Hematopoietic multipotent progenitor cell (in vitro differentiated cells): ENCODE results near the gene P2RY11. TPM values are rescaled to one million over a fixed set of nuclear protein-coding genes. Genes with fewer than 3 reads are reported as not detected.
A peak's percentile ranks its signal among the peaks of the same experiment; 100 is the strongest.

Experiments used
- DNase-seq, 3 donors: peaks; one replicate each; pipeline ENCODE4 v3.0.0-alpha.2; 2011 to 2015; ENCODE audit warnings: low read depth in 2 of 3, low spot score in 2 of 3
- total RNA-seq: library from RNA; depleted of rRNA; stranded (reverse); fragments of >200 nt; gene quantifications from one replicate; pipeline ENCODE4 v1.2.3, GENCODE V29; 2012

The P2RY11 gene
- total RNA-seq, 1 donor: 25.0 TPM

GRCh38 chr19:10092648-10093294 lies 18.7 kb upstream of the P2RY11 start:
- DNase-seq: no peak

DNA sequence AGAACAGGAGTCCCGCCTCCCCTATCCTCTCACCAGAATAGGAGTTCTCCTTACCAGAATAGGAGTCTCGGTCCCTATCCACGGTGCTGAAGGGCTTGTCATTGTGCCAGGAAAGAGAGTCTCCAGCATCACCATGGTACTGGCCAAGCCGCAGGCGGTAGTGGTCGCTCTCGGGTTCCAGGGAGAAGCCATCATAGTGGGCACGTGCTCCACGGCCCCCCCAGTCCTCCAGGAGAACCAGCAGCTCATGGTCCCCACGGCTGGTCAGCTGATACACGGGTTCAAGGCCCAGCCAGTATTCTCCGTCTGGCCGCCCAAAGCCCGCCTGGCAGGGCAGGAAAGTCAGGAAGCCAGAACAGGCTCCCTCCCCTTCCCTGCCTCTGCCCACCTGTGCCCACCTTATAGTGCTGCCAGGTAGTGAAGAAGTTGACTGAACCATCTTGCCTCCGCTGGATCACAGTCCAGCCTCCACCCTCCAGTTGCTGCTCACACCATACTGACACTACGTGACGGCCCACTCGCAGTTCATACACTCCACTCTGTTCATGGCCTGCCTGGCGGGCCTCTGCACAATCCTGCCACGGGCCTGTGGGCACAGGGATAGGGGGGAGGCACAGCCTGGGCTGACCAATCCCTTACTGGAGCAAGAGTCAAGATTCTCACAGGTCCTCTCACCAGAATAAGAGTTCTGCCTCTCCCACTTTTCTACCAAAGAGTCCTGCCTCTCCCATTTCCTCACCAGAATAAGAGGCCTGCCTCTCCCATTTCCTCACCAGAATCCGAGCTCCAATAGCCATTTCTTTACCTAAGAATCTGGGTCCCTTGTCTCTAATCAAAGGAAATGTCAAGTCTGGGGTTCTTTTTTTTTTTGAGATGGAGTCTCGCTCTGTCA lies 18.0 kb upstream of the P2RY11 start:
- DNase-seq: no peak

DNA sequence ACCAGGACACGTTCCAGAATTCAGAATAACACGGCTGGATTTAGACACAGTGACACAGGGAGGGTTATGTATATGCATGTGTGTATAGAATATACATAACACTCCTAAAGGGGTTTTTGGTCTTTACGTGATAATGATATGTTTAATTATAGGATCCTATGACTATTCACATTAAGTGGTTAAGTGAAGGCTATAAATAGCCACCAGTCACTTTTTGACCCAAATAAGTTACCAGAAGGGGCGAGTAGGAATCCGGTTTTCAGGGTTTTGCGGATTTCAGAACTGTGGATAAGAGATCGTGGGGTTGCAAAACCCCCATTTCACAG lies 15.9 kb upstream of the P2RY11 start:
- DNase-seq: no peak

DNA sequence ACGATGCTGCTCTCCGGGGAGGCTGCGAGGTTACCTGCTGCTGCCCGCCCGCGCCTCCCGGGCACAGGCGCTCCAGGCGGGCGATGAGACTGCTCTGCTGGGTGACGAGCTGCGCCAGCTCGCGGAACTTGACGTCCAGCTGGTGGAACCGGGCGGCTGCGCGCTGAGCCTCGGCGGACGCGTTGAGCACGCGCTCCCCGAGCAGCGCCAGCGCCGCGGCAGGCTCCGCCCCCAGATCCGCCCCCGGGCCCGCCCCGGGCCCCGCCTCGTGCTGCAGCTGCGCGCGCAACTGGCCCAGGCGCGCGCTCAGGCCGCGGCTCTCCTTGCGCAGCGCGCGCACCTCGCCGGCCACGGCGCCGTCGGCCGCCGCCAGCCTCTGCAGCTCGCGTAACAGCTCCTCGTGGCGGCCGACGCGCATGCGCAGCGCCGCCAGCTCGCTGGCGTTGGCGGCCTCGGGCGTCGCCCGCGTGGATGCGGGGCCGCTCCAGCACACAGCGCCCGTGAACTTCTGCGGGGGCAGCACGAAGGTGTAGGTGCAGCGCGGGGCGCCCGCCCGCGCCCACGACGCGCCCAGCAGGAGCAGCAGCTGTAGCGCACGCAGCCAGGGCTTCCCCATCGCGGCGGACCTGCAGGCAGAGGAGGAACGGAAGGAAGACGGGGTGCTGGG lies 15.4 kb upstream of the P2RY11 start:
- DNase-seq: peak; percentile 87 to 91 (median 89)

DNA sequence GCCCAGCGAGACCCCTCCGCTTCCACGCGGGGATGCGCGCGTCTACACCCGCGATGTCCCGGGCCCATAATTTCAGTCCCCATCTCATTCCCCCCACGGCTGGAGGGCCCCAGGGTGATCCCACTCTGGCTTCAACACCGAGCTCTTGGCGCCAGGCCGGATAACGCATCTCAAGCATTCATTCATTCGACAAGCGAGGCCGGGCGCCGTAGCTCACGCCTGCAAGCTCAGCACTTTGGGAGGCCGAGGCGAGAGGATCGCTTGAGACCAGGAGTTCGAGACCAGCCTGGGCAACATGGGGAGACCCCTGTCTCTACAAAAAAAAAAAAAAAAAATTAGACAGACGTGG lies 14.9 kb upstream of the P2RY11 start:
- no peak for DNase-seq

DNA sequence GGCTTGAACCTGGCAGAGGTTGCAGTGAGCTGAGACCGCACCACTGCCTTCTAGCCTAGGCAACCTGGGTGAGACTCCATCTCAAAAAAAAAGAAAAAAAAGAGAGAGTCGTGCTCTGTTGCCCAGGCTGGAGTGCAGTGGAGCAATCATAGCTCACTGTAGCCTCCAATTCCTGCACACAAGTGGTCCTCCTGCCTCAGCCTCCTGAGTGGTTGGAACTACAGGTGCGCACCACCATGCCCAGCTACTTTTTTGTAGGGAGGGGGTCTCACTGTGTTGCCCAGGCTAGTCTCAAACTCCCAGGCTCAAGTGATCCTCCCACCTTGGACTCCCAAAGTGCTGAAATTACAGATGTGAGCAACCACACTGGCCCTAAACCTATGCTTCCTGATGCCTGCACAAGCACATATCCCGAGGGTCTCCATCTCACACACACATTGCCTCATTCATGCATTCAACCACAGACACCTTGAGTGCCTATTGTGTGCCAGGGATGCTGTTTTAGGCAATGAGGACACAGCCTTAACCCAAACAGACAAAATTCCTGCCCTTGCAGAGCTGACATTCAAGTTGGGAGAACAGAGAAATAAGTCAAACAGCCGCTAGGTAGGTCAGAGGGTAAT lies 11.2 kb upstream of the P2RY11 start:
- DNase-seq: no peak

GRCh38 chr19:10102787-10103236 lies 8.7 kb upstream of the P2RY11 start:
- peak in 1 of 3 donors; percentile 44 for DNase-seq

GRCh38 chr19:10104130-10104513 lies 7.4 kb upstream of the P2RY11 start:
- no peak for DNase-seq

GRCh38 chr19:10104665-10105508 lies 6.6 kb upstream of the P2RY11 start:
- peak; percentile 59 to 98 (median 93) for DNase-seq

GRCh38 chr19:10105509-10106099 lies 5.9 kb upstream of the P2RY11 start:
- DNase-seq: peak in 2 of 3 donors; percentile 61 to 85

- peak; percentile 96 to 99 (median 98) for DNase-seq
Observed at GRCh38 chr19:10106100-10106936, 5.2 kb upstream of the P2RY11 start, which contains the start of gene PPAN. TSS of gene PPAN (plus strand) at chr19:10106362. CDS start at chr19:10106395, 33 bp downstream.

- DNase-seq: no peak
Observed at GRCh38 chr19:10107254-10107653, 4.2 kb upstream of the P2RY11 start.

DNA sequence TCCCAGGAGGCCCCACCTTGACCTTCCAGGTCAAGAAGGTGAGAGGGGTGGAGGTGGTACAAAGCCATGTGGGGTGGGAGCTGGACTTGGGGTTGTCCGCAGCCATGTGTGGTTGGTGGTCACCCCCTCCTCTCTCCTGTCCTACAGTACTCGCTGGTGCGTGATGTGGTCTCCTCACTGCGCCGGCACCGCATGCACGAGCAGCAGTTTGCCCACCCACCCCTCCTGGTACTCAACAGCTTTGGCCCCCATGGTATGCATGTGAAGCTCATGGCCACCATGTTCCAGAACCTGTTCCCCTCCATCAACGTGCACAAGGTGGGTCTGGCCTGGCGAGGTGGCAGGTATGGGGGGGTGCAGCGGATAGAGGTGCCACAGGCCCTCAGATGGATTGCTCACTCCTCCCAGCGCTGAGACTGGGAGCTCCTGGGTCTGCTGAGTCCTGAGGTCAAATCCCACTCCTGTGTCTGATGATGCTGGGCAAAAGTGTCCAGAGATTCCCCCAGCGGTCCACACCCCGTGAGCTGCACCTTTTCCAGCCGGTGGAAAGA lies 3.6 kb upstream of the P2RY11 start:
- no peak for DNase-seq

DNA sequence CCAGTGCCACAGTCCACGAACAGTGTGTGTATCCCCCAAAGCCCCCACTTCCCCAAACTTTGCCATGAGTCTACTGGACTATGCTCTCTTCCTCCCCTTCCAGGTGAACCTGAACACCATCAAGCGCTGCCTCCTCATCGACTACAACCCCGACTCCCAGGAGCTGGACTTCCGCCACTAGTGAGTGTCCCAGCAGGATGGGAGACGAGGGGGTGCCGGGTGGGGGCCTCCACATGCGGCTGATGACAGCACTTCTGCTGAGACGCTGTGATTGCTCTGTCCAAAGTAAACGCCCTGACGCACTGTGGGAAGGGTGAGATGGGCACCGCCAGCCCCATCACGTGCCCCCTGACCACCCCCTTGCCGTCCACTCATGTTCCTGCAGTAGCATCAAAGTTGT lies 2.0 kb upstream of the P2RY11 start:
- no peak for DNase-seq

DNA sequence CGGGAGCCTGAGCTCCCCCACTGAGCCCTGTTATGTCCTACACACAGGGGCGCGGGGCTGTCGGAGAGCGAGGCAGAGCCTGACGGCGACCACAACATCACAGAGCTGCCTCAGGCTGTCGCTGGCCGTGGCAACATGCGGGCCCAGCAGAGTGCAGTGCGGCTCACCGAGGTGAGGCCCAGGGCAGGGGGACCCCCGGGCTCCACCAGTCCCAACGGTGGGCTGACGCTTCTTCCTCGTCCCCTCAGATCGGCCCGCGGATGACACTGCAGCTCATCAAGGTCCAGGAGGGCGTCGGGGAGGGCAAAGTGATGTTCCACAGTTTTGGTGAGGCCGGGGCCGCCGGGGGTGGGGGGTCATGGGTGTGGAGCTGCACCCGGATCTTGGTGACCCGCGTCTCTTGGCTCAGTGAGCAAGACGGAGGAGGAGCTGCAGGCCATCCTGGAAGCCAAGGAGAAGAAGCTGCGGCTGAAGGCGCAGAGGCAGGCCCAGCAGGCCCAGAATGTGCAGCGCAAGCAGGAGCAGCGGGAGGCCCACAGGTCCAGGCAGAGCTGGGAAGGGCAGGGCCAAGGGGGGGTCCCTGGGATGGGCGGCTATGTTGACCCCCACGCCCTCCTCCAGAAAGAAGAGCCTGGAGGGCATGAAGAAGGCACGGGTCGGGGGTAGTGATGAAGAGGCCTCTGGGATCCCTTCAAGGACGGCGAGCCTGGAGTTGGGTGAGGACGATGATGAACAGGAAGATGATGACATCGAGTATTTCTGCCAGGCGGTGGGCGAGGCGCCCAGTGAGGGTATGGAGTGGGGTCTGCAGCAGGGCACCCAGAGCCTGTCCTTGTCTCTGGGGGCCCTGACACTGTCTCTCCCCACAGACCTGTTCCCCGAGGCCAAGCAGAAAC lies 1.2 kb upstream of the P2RY11 start:
- no peak for DNase-seq

DNA sequence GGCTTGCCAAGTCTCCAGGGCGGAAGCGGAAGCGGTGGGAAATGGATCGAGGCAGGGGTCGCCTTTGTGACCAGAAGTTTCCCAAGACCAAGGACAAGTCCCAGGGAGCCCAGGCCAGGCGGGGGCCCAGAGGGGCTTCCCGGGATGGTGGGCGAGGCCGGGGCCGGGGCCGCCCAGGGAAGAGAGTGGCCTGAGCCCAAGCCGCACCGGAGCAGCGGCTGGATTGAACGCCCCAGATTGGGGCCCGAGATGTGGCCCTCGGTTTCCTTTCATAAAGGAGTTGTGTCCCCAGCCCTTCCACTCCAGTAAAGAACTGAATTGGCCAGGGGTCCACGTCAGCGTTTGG lies 548 bp upstream of the P2RY11 start:
- no peak for DNase-seq

GRCh38 chr19:10112037-10112761 lies 706 bp downstream of the P2RY11 start:
- no peak for DNase-seq
